GM19468 (cell line): ENCODE measurements around the gene PTPRD.
"Not testable (repeated sequence)": the region's sequence is repeated elsewhere in the genome, so short reads cannot be mapped to it uniquely, and the experiment has no call there.

Experiments
- ATAC-seq: cut with Tn5 transposase; IDR thresholded peaks from one replicate; pipeline ENCODE4 v1.9.1; 2021; ENCODE audit warnings: mild to moderate bottlenecking, moderate library complexity, moderate number of reproducible peaks; ENCODE audit not compliant: unreplicated experiment; ENCODE audit errors: extremely low read depth

Gene PTPRD

GRCh38 chr9:9478741-9479140 lies 1134.1 kb downstream of the PTPRD start:
- no peak for ATAC-seq

- no peak for ATAC-seq
Observed at GRCh38 chr9:9469271-9469670, 1143.5 kb downstream of the PTPRD start.

- ATAC-seq = not testable (repeated sequence)
Observed at GRCh38 chr9:9441874-9442273, 1170.9 kb downstream of the PTPRD start.

GRCh38 chr9:9437641-9438040 lies 1175.2 kb downstream of the PTPRD start:
- ATAC-seq = no peak

- ATAC-seq = not testable (repeated sequence)
Observed at GRCh38 chr9:9426454-9426853, 1186.3 kb downstream of the PTPRD start.

GRCh38 chr9:9412241-9412640 lies 1200.6 kb downstream of the PTPRD start:
- no peak for ATAC-seq

GRCh38 chr9:9410736-9411135 lies 1202.1 kb downstream of the PTPRD start:
- ATAC-seq = no peak

- no peak for ATAC-seq
Observed at GRCh38 chr9:9399982-9400381, 1212.8 kb downstream of the PTPRD start.

- no peak for ATAC-seq
Observed at GRCh38 chr9:9396518-9396917, 1216.3 kb downstream of the PTPRD start.

- no peak for ATAC-seq
Observed at GRCh38 chr9:9395539-9395938, 1217.3 kb downstream of the PTPRD start.

- no peak for ATAC-seq
Observed at GRCh38 chr9:9392755-9393154, 1220.0 kb downstream of the PTPRD start.

- no peak for ATAC-seq
Observed at GRCh38 chr9:9389904-9390303, 1222.9 kb downstream of the PTPRD start.

- ATAC-seq = no peak
Observed at GRCh38 chr9:9387511-9388115, 1225.2 kb downstream of the PTPRD start.

- no peak for ATAC-seq
Observed at GRCh38 chr9:9362332-9362731, 1250.5 kb downstream of the PTPRD start.

- no peak for ATAC-seq
Observed at GRCh38 chr9:9352877-9353481, 1259.8 kb downstream of the PTPRD start.

GRCh38 chr9:9341203-9341602 lies 1271.6 kb downstream of the PTPRD start:
- no peak for ATAC-seq

- no peak for ATAC-seq
Observed at GRCh38 chr9:9337129-9337528, 1275.7 kb downstream of the PTPRD start.

- no peak for ATAC-seq
Observed at GRCh38 chr9:9326749-9327148, 1286.1 kb downstream of the PTPRD start.

- ATAC-seq = no peak
Observed at GRCh38 chr9:9319007-9319406, 1293.8 kb downstream of the PTPRD start.

GRCh38 chr9:9310743-9311142 lies 1302.1 kb downstream of the PTPRD start:
- not testable (repeated sequence) for ATAC-seq

- no peak for ATAC-seq
Observed at GRCh38 chr9:9305600-9305999, 1307.2 kb downstream of the PTPRD start.

- no peak for ATAC-seq
Observed at GRCh38 chr9:9299134-9299533, 1313.7 kb downstream of the PTPRD start.
